ENCODE measurements around the gene NOS1AP. TPM values are rescaled to one million over a fixed set of nuclear protein-coding genes. Genes with fewer than 3 reads are reported as not detected.

NOS1AP gene
- total RNA-seq, 1 donor from 2014 or later = 4.9 TPM

- intact Hi-C loops (cut with DNase I) = no loop called here
Measured at GRCh38 chr1:162256287-162256686, 186.8 kb downstream of the NOS1AP start.

DNA sequence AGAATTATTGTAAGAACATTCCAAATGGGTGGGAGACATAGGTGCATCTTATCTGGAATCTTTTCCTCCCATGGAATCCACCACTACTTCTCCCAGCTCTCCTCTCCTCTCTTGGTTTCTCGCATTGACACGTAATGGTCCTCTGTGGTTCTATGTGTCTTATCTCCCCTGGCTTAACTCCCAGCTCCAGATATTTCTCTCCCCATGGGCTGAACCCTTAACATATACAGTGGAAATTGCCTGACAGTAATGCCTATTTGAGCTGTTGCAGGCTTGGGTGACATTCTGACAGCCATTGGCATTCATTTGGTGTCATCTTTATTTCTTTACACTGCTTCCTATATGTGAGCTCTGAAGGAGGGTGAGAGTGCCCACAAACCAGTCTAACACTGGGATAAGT, 188.9 kb downstream of the NOS1AP start:
- DNase-seq = no peak
- H3K4me1 ChIP-seq = no peaks in the 10 kb centered on the region
- no peak overlapping the region for H3K27ac ChIP-seq
- H3K36me3 ChIP-seq = no peaks in the 10 kb centered on the region
- H3K27me3 ChIP-seq = no peaks in the 10 kb centered on the region
- no peak overlapping the region for H3K4me3 ChIP-seq
- no peak for ATAC-seq
- TF ChIP-seq CTCF (IDR thresholded peaks at IDR 0.05) = no peak
- intact Hi-C loops (cut with DNase I) = no loop called here
- no peaks in the 10 kb centered on the region for H3K9me3 ChIP-seq

More at GRCh38 chr1:162256287-162256686, 186.8 kb downstream of the NOS1AP start:
- H3K27me3 ChIP-seq = no peaks in the 10 kb centered on the region
- H3K27ac ChIP-seq = no peak overlapping the region
- H3K4me1 ChIP-seq = no peaks in the 10 kb centered on the region
- no peak for TF ChIP-seq CTCF (IDR thresholded peaks at IDR 0.05)
- ATAC-seq = no peak
- no peaks in the 10 kb centered on the region for H3K9me3 ChIP-seq
- H3K4me3 ChIP-seq = no peak overlapping the region
- no peaks in the 10 kb centered on the region for H3K36me3 ChIP-seq
- DNase-seq = no peak

GRCh38 chr1:162259894-162260455, 190.5 kb downstream of the NOS1AP start:
- Histone ChIP-seq H3K27me3 (no peaks in the 10 kb centered on the region), H3K36me3 (no peaks in the 10 kb centered on the region), H3K27ac (no peak overlapping the region), H3K9me3 (no peaks in the 10 kb centered on the region), H3K4me3 (no peak overlapping the region), H3K4me1 (no peaks in the 10 kb centered on the region)
- intact Hi-C loops (cut with DNase I) = no loop called here
- no peak for DNase-seq
- no peak for TF ChIP-seq CTCF (IDR thresholded peaks at IDR 0.05)
- no peak for ATAC-seq

GRCh38 chr1:162264108-162264507, 194.6 kb downstream of the NOS1AP start:
- Histone ChIP-seq H3K9me3 (no peaks in the 10 kb centered on the region), H3K4me3 (no peak overlapping the region), H3K27ac (no peak overlapping the region), H3K36me3 (no peaks in the 10 kb centered on the region), H3K4me1 (no peaks in the 10 kb centered on the region), H3K27me3 (no peaks in the 10 kb centered on the region)
- no peak for TF ChIP-seq CTCF (IDR thresholded peaks at IDR 0.05)
- intact Hi-C loops (cut with DNase I) = no loop called here
- no peak for DNase-seq
- ATAC-seq = no peak

DNA sequence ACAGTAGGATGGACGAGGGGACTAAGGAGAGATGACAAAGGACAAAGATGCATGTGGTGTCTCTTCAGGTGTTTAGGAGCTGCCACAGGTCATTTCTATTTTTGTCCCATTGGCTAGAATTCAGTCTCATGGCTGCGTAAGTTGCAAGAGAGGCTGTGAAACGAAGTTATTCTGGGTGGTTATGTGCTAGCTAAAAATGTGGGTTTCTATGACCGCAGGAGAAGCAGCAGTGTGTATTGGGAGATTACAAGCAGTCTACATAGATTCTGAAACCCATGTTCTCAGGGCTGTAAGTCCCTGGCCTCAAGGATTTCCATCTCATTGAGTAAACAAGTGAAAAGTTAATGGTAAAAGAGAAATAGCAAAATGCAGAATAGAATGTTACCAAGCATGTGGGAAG, 196.5 kb downstream of the NOS1AP start:
- H3K4me1 ChIP-seq = no peaks in the 10 kb centered on the region
- H3K27me3 ChIP-seq = no peaks in the 10 kb centered on the region
- H3K4me3 ChIP-seq = no peak overlapping the region
- no peak for ATAC-seq
- H3K27ac ChIP-seq = no peak overlapping the region
- intact Hi-C loops (cut with DNase I) = no loop called here
- no peaks in the 10 kb centered on the region for H3K9me3 ChIP-seq
- no peak for TF ChIP-seq CTCF (IDR thresholded peaks at IDR 0.05)
- no peak for DNase-seq
- H3K36me3 ChIP-seq = no peaks in the 10 kb centered on the region

Data from upper lobe of right lung (tissue), 1 donor.